ENCODE results near the gene TOR1AIP2.

DNA sequence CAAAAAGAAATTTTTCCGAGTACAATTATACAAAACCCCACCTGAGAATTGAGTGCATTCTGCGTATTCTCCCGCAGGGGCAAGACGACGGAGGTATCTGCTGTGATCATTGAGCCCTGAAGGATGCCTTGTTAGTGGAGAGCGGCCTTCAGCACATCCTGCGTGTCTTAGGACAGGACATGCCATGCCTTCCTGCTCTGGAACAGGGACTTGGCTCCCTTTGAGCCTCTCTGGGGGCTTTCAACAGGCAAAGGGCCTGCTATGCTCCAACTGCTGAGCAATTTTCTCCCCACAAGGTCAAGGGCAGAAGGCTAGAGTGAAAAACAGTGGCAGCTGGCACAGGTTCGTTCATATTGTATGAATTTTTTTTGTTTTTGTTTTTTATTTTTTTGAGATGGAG is 52.4 kb downstream of the TOR1AIP2 start:
- TF ChIP-seq EZH2 (IDR thresholded peaks at IDR 0.05; ENCODE audit: borderline replicate concordance, low read depth, low read length, severe bottlenecking) (no peak), POLR2AphosphoS5 (IDR thresholded peaks at IDR 0.05; ENCODE audit: insufficient read depth, low read depth, low read length) (no peak), POLR2A (IDR thresholded peaks at IDR 0.05; ENCODE audit: low read depth, low read length) (no peak), JUN (IDR thresholded peaks at IDR 0.05; ENCODE audit: borderline replicate concordance, insufficient read depth, insufficient read length, low read depth) (no peak), FOS (IDR thresholded peaks at IDR 0.05; ENCODE audit: borderline replicate concordance, insufficient read depth, low read length) (no peak)
- TF ChIP-seq, protein P1, sequence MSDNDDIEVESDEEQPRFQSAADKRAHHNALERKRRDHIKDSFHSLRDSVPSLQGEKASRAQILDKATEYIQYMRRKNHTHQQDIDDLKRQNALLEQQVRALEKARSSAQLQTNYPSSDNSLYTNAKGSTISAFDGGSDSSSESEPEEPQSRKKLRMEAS (IDR thresholded peaks at IDR 0.05; ENCODE audit: insufficient read depth, insufficient read length), result no peak
- TF ChIP-seq, protein P2, sequence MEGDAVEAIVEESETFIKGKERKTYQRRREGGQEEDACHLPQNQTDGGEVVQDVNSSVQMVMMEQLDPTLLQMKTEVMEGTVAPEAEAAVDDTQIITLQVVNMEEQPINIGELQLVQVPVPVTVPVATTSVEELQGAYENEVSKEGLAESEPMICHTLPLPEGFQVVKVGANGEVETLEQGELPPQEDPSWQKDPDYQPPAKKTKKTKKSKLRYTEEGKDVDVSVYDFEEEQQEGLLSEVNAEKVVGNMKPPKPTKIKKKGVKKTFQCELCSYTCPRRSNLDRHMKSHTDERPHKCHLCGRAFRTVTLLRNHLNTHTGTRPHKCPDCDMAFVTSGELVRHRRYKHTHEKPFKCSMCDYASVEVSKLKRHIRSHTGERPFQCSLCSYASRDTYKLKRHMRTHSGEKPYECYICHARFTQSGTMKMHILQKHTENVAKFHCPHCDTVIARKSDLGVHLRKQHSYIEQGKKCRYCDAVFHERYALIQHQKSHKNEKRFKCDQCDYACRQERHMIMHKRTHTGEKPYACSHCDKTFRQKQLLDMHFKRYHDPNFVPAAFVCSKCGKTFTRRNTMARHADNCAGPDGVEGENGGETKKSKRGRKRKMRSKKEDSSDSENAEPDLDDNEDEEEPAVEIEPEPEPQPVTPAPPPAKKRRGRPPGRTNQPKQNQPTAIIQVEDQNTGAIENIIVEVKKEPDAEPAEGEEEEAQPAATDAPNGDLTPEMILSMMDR (IDR thresholded peaks at IDR 0.05; ENCODE audit: extremely low read depth in 1 of 2, insufficient read depth in 1 of 2, low read depth in 1 of 2, low read length in 2 of 2), result no peak

Data from endothelial cell of umbilical vein (primary cell).